SK-N-SH treated with all-trans-retinoic acid at 6 μM for 48 hours (cell line): ENCODE results near the gene PLGRKT.
"Not testable (repeated sequence)": the region's sequence is repeated elsewhere in the genome, so short reads cannot be mapped to it uniquely, and the experiment has no call there.

Experiments
- ATAC-seq: fragments of 200-7000 bp; cut with Tn5 transposase; 3 replicates; pipeline ENCODE4 v1.9.1; 2020; ENCODE audit warnings: mild to moderate bottlenecking, moderate library complexity
- ARNTL ChIP-seq: fragments of 450-650 bp; formaldehyde crosslinking; IDR thresholded peaks from 2 replicates; pipeline ENCODE4 v1.5.0; 2020; ENCODE audit warnings: low read depth, mild to moderate bottlenecking, moderate library complexity, borderline replicate concordance
- ESRRG ChIP-seq: fragments of 250-450 bp; sonication (Bioruptor Pico); IDR thresholded peaks from 2 replicates; pipeline ENCODE4 v1.6.1; 2021; ENCODE audit warnings: mild to moderate bottlenecking
- GLIS3 ChIP-seq: fragments of 250-450 bp; sonication (Bioruptor Pico); IDR thresholded peaks from 2 replicates; pipeline ENCODE4 v1.5.0; 2020; ENCODE audit warnings: mild to moderate bottlenecking, moderate library complexity
- ISL1 ChIP-seq: fragments of 250-450 bp; sonication (Bioruptor Pico); IDR thresholded peaks from 2 replicates; pipeline ENCODE4 v2.1.2; 2022; ENCODE audit warnings: mild to moderate bottlenecking, moderate library complexity
- OSR1 ChIP-seq: fragments of 250-450 bp; sonication (Bioruptor Pico); IDR thresholded peaks from 2 replicates; pipeline ENCODE4 v1.8.0; 2022; ENCODE audit warnings: moderate library complexity, mild to moderate bottlenecking, inconsistent platforms
- PPARA ChIP-seq: fragments of 250-450 bp; sonication (Bioruptor Pico); IDR thresholded peaks from 2 replicates; pipeline ENCODE4 v1.5.0; 2020; ENCODE audit warnings: mild to moderate bottlenecking, borderline replicate concordance
- RARB ChIP-seq: fragments of 250-450 bp; sonication (Bioruptor Pico); IDR thresholded peaks from 2 replicates; pipeline ENCODE4 v1.8.0; 2021; ENCODE audit warnings: mild to moderate bottlenecking, moderate library complexity
- SNAI2 ChIP-seq: fragments of 250-450 bp; sonication (Bioruptor Pico); IDR thresholded peaks from 2 replicates; pipeline ENCODE4 v1.5.0; 2020; ENCODE audit warnings: mild to moderate bottlenecking, moderate library complexity
- TCF4 ChIP-seq: fragments of 250-450 bp; sonication (Bioruptor Pico); IDR thresholded peaks from 2 replicates; pipeline ENCODE4 v1.8.0; 2021; ENCODE audit warnings: mild to moderate bottlenecking, moderate library complexity, borderline replicate concordance
- ZFP3 ChIP-seq: fragments of 250-450 bp; sonication (Bioruptor Pico); IDR thresholded peaks from 2 replicates; pipeline ENCODE4 v1.5.0; 2020; ENCODE audit warnings: mild to moderate bottlenecking, moderate library complexity
- ZFP30 ChIP-seq: fragments of 450-650 bp; formaldehyde crosslinking; IDR thresholded peaks from 2 replicates; pipeline ENCODE4 v1.5.0; 2022; ENCODE audit warnings: mild to moderate bottlenecking, moderate library complexity
- ZNF70 ChIP-seq: fragments of 450-650 bp; formaldehyde crosslinking; IDR thresholded peaks from 2 replicates; pipeline ENCODE4 v1.5.0; 2020; ENCODE audit warnings: mild to moderate bottlenecking, moderate library complexity
- ZNF8 ChIP-seq: fragments of 450-650 bp; formaldehyde crosslinking; IDR thresholded peaks from 2 replicates; pipeline ENCODE4 v1.5.0; 2020; ENCODE audit warnings: mild to moderate bottlenecking, moderate library complexity
- TF ChIP-seq, protein P1 (sequence below): fragments of 250-450 bp; sonication (Bioruptor Pico); IDR thresholded peaks from 2 replicates; pipeline ENCODE4 v1.5.0; 2020; ENCODE audit warnings: mild to moderate bottlenecking, moderate library complexity
- TF ChIP-seq, protein P2 (sequence below): fragments of 250-450 bp; sonication (Bioruptor Pico); IDR thresholded peaks from 2 replicates; pipeline ENCODE4 v1.5.1; 2021; ENCODE audit warnings: mild to moderate bottlenecking, moderate library complexity
- TF ChIP-seq, protein P3 (sequence below): fragments of 250-450 bp; sonication (Bioruptor Pico); IDR thresholded peaks from 2 replicates; pipeline ENCODE4 v1.5.1; 2020; ENCODE audit warnings: low read depth, mild to moderate bottlenecking, moderate library complexity
- TF ChIP-seq, protein P4 (sequence below): fragments of 250-450 bp; sonication (Bioruptor Pico); IDR thresholded peaks from 2 replicates; pipeline ENCODE4 v1.8.0; 2021; ENCODE audit warnings: low read depth, mild to moderate bottlenecking, moderate library complexity, borderline replicate concordance

Gene PLGRKT

DNA sequence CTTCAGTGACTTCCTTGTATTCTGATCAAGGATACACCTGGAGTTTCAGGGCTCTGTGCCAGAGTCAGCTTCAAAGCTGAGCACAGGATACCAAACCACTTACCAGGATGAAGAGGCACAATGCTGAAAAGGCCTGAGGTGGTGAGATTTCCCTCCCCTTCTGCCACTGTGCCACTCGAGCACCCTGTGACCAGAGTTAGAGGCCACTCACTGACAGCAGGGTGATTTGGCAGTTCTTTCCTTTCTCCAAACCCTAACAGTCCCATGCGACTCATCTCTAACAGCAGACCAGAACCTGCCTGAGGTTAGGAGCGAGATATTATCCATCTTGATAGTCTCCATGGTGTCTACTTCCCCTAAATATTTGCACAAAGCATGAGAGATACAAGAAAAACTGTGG is 1.8 kb downstream of the PLGRKT start:
- TF ChIP-seq RARB (CRISPR knock-in tag) (no peak), ESRRG (no peak)
- TF ChIP-seq, protein P1, sequence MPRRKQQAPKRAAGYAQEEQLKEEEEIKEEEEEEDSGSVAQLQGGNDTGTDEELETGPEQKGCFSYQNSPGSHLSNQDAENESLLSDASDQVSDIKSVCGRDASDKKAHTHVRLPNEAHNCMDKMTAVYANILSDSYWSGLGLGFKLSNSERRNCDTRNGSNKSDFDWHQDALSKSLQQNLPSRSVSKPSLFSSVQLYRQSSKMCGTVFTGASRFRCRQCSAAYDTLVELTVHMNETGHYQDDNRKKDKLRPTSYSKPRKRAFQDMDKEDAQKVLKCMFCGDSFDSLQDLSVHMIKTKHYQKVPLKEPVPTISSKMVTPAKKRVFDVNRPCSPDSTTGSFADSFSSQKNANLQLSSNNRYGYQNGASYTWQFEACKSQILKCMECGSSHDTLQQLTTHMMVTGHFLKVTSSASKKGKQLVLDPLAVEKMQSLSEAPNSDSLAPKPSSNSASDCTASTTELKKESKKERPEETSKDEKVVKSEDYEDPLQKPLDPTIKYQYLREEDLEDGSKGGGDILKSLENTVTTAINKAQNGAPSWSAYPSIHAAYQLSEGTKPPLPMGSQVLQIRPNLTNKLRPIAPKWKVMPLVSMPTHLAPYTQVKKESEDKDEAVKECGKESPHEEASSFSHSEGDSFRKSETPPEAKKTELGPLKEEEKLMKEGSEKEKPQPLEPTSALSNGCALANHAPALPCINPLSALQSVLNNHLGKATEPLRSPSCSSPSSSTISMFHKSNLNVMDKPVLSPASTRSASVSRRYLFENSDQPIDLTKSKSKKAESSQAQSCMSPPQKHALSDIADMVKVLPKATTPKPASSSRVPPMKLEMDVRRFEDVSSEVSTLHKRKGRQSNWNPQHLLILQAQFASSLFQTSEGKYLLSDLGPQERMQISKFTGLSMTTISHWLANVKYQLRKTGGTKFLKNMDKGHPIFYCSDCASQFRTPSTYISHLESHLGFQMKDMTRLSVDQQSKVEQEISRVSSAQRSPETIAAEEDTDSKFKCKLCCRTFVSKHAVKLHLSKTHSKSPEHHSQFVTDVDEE: no peak
- ATAC-seq: no peak

DNA sequence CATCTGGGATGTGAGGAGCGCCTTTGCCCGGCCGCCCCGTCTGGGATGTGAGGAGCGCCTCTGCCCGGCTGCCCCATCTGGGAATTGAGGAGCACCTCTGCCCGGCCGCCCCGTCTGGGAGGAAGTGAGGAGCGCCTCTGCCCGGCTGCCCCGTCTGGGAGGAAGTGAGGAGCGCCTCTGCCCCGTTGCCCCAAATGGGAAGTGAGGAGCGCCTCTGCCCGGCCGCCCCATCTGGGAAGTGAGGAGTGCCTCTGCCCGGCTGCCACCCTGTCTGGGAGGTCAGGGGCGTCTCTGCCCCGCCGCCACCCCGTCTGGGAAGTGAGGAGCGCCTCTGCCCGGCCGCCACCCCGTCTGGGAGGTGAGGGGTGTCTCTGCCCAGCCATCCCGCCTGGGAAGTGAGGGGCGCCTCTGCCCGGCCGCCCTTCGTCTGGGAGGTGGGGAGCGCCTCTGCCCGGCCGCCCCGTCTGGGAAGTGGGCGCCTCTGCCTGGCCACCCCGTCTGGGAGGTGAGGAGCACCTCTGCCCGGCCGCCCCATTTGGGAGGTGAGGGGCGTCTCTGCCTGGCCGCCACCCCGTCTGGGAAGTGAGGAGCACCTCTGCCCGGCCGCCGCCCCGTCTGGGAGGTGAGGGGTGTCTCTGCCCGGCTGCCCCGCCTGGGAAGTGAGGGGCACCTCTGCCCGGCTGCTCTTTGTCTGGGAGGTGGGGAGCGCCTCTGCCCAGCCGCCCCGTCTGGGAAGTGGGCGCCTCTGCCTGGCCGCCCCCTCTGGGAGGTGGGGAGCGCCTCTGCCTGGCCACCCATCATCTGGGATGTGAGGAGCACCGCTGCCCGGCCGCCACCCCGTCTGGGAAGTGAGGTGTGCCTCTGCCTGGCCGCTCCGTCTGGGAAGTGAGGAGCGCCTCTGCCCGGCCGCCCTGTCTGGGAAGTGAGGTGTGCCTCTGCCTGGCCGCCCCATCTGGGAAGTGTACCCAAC is 3.6 kb downstream of the PLGRKT start:
- not testable (repeated sequence) for ATAC-seq

DNA sequence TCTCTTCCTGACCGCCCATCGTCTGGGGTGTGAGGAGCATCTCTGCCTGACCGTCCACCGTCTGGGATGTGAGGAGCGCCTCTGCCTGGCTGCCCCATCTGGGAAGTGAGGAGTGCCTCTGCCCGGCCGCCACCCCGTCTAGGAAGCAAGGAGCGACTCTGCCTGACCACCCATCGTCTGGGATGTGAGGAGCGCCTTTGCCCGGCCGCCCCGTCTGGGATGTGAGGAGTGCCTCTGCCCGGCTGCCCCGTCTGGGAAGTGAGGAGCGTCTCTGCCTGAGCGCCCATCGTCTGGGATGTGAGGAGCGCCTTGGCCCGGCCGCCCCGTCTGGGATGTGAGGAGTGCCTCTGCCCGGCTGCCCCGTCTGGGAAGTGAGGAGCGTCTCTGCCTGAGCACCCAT is 4.4 kb downstream of the PLGRKT start:
- ATAC-seq: not testable (repeated sequence)

DNA sequence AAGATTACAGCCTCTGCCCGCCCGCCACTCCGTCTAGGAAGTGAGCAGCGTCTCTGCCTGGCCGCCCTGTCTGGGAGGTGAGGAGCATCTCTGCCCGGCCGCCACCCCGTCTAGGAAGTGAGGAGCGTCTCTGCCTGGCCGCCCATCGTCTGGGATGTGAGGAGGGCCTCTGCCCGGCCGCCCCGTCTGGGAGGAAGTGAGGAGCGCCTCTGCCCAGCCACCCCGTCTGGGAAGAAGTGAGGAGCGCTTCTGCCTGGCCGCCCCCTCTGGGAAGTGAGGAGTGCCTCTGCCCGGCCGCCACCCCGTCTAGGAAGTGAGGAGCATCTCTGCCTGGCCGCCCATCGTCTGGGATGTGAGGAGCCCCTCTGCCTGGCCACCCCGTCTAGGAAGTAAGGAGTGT is 4.8 kb downstream of the PLGRKT start:
- not testable (repeated sequence) for ATAC-seq

DNA sequence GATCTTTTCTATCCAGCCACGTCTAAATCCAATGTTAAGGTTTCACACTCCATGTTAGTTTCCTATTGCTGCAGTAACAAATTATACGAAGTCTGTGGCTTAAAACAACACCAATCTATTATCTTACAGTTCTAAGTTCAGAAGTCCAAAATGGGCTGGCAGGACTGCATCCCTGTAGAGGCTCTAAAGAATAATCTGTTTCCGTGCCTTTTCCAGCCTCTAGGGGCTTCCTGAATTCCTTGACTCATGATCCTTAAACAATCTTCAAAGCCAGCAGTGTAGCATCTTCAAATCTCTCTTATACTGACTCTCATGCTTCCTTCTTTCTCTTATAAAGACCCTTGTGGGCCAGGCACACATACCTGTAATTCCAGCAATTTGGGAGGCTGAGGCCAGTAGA is 6.8 kb downstream of the PLGRKT start:
- ATAC-seq: 0 out of 3 replicates have a peak, but pooled peaks have one; percentile 22
- TF ChIP-seq RARB (CRISPR knock-in tag) (no peak), ISL1 (CRISPR knock-in tag) (no peak), ZNF70 (CRISPR knock-in tag) (no peak), TCF4 (CRISPR knock-in tag) (no peak), GLIS3 (no peak), ARNTL (no peak), ZFP3 (CRISPR knock-in tag) (no peak), SNAI2 (CRISPR knock-in tag) (no peak), PPARA (CRISPR knock-in tag) (no peak), ZNF8 (CRISPR knock-in tag) (no peak), ZFP30 (CRISPR knock-in tag) (no peak), OSR1 (CRISPR knock-in tag) (no peak), ESRRG (no peak)
- TF ChIP-seq, protein P2, sequence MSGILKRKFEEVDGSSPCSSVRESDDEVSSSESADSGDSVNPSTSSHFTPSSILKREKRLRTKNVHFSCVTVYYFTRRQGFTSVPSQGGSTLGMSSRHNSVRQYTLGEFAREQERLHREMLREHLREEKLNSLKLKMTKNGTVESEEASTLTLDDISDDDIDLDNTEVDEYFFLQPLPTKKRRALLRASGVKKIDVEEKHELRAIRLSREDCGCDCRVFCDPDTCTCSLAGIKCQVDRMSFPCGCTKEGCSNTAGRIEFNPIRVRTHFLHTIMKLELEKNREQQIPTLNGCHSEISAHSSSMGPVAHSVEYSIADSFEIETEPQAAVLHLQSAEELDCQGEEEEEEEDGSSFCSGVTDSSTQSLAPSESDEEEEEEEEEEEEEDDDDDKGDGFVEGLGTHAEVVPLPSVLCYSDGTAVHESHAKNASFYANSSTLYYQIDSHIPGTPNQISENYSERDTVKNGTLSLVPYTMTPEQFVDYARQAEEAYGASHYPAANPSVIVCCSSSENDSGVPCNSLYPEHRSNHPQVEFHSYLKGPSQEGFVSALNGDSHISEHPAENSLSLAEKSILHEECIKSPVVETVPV (CRISPR knock-in tag): no peak
- TF ChIP-seq, protein P3, sequence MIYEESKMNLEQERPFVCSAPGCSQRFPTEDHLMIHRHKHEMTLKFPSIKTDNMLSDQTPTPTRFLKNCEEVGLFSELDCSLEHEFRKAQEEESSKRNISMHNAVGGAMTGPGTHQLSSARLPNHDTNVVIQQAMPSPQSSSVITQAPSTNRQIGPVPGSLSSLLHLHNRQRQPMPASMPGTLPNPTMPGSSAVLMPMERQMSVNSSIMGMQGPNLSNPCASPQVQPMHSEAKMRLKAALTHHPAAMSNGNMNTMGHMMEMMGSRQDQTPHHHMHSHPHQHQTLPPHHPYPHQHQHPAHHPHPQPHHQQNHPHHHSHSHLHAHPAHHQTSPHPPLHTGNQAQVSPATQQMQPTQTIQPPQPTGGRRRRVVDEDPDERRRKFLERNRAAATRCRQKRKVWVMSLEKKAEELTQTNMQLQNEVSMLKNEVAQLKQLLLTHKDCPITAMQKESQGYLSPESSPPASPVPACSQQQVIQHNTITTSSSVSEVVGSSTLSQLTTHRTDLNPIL (CRISPR knock-in tag): no peak
- TF ChIP-seq, protein P4, sequence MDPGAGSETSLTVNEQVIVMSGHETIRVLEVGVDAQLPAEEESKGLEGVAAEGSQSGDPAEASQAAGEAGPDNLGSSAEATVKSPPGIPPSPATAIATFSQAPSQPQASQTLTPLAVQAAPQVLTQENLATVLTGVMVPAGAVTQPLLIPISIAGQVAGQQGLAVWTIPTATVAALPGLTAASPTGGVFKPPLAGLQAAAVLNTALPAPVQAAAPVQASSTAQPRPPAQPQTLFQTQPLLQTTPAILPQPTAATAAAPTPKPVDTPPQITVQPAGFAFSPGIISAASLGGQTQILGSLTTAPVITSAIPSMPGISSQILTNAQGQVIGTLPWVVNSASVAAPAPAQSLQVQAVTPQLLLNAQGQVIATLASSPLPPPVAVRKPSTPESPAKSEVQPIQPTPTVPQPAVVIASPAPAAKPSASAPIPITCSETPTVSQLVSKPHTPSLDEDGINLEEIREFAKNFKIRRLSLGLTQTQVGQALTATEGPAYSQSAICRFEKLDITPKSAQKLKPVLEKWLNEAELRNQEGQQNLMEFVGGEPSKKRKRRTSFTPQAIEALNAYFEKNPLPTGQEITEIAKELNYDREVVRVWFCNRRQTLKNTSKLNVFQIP (CRISPR knock-in tag): no peak
